Activated CD4-positive, alpha-beta T cell treated with anti-CD3 and anti-CD28 coated beads, Interleukin-10, Interleukin-2, amounts not matched to agents 100 ng/mL and 50 ng/mL, durations not matched to agents 16 hours and 8 hours (primary cell): ENCODE measurements around the gene SLC16A12.

ENCODE experiments used
- DNase-seq: peaks from one replicate; pipeline ENCODE4 v3.0.0-alpha.2; 2020

SLC16A12 gene

DNA sequence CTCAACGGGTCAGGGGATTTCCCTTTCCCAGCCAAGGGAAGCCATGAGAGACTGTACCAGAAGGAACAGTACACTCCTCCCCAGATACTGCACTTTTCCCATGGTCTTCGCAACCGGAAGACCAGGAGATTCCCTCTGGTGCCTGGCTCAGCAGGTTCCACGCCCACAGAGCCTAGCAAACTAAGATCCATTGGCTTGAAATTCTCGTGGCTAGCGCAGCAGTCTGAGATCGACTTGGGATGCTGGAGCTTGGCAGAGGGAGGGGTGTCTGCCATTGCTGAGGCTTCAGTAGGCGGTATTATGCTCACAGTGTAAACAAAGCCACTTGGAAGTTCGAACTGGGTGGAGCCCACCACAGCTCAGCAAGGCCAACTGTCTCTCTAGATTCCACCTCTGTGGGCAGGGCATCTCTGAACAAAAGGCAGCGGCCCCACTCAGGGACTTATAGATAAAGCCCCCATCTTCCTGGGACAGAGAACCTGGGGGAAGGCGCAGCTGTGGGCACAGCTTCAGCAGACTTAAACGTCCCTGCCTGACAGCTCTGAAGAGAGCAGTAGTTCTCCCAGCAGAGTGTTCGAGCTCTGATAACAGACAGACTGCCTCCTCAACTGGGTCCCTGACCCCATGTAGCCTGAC is 29.6 kb downstream of the SLC16A12 start:
- no peak for DNase-seq

DNA sequence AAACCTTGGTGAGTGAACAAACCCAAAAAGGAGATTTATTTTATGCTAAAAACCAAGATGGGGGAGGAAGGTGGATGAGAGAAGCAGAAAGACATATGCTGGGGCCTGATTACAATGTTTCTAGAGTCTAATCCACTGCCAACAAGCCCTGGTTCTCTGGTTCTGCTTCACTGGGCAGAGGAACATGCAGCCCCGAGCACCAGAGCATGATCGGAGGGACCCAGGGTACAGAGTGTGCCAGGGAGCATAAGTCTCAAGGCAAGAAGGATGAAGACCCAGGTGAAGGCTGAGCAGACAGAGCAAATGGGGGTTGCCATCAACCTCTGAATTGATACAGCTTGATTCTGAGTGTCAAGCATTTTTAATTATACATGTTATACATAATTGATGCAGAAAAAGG is 30.7 kb downstream of the SLC16A12 start:
- no peak for DNase-seq

DNA sequence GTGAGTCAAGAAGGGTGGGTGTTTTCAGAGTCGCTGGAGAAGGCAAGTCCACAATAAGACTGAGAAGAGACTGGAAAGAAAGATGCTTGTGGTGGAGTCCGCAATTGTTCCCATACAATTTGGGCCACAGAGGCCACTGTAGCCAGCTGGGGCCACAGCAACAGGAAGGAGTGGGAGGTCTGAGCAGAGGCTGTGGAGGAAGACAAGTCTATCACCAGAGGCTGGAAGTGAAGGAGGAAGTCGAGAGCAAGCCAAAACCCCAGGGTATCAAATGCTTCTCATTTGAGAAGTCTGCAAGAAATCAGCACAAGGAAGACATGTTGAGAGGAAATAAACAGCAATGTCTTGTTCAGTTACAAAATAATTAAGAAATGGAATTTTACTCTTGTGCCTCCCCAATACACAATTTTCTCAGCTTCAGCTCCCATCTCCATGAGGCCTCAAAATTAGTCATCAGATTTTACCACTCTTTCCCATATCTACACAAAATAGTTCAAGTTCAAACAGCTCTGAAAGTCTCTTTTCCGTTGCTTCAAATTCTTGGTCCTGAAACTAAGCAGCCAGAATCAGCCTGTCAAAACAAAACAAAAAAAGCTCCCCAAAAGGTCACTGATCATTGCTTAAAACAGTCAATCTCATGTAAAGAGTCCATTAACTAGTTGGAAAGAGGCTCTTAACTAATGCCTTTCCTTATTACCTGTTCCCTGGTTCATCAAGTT is 31.6 kb downstream of the SLC16A12 start:
- no peak for DNase-seq

DNA sequence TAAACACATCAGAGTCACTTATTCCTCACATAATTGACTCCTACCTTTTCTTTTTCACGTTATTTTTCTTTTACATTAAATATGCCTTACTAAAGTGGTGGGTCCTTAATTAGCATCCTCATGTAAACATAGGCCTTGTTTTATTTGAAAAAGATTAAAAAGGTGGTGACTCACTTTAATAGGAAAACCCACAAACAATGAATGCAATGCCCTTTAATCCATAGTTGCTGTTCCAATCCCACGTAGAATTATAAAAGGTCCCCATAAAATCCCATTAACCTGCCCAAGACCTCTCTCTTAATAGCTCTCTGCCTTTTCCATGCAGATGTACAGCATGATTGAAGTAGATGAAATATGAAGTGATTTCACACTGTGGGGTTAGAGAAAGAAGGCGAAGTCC is 32.2 kb downstream of the SLC16A12 start:
- no peak for DNase-seq

DNA sequence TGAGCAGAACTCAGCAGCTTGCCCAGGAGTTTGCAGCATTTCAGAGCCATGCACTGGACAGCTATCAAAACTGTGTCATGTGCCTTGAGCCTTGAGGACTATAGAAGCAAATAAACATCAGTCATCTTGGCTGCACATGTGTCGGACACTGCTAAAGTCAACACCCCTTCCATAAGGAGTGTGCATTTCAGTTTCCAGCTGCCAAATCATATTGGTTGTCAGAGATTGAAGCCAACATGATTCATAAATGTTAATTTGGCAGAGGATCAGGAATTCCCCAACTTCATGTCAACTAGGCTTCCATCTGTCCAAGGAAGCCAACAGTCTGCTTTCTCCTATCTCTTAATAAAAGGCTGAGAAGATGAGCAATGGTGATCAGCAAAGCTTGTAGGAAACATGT is 32.8 kb downstream of the SLC16A12 start:
- no peak for DNase-seq

DNA sequence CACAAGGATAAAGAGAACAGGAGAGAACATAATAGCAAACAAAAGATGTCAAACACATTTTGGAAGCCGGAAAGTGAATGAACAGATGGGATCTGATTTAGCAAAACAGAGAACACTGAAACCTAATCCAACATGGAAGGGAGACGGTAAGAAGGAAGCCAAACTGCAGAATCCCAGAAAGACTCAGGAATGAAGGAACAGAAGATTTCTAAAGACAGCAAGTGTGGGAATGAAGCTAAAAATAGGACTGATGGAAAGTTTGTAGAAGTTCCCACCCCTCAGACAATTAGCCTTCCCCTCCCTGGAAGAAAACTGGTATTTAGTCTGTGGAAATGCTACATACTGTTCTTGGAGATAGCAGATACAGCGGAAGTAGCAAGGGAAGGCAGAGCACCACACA is 40.8 kb downstream of the SLC16A12 start:
- DNase-seq = no peak

DNA sequence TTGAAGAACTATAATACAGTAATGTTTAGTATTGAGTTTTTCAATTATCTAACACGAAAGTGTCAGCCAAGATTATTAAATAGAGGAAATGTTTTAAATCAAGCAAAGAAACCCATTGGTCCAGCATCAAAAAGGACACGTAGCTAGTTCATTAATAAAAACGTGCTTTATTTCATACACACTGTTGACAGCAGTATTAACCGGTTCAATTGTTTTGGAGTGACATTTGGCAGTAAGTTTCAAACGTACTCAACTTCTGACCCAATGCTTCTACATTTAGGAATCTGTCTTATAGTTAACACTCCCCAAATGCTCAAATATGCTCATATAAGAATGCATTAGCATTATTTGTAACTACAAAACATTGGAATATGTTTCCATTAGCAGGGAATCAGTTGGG is 41.3 kb downstream of the SLC16A12 start:
- no peak for DNase-seq

DNA sequence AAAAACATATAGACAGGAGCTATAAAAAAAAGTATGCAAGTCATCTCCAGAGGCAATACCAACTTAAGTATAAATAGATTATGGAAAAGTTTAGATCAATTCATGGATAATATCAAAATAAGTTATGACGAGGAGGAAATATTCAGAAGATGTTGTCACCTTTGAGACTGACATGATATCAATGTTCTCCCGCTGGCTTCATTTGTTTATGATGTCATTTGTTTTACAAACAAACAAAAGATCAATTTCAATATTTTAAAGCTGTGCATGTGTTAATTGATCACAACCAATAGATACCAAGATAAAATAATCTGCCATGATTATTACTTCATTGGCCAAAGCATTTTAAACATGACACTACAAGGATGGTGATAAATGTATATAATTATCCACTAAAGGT is 43.5 kb downstream of the SLC16A12 start:
- DNase-seq = no peak

DNA sequence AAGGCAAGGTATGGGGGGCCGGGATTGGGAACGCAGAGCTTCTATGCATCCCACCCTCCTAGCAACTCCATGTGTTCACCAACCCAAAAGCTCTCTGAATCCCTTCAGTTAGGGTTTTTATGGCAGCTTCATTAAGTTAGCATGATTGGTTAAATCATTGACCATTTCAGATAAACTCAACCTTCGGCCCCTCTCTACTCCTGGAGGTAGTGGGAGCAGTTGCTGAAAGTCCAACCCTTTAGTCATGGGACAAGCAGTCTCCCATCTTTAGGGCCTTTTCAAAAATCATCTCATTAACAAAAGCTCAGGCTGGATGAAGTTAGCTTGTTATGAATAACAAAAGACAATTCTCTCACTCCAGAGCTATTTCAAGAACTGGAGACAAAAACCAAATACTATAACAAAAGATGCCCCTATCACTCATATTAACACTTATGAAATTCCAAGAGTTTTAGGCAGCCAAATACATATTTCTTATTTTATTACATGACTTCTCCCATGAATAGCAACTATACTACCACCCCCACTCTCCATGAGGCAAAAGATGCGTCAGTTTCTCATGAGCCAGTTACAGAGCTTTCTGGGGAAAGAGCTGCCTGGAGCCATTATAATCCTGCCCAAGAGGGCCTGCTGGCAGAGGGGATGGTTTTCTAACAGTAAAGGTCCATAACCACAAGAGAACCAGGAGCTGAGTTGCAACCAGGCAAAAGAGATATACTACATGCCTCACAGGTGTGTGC is 44.6 kb downstream of the SLC16A12 start:
- DNase-seq = no peak

DNA sequence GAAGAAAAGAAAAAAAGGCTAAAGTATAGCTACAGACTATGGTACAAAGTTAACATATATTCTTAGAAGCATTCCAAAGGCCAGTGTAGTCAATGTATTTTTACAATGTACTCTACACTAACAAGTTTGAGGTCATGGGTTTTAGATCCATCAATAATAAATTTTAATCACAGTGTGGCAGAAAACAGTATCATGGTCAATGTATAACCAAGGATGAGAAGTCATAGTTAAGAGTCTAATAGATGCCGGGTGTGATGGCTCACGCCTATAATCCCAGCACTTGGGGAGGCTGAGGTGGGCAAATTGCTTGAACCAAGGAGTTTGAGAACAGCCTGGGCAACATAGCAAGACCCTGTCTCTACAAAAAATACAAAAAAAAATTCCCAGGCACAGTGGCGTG is 53.1 kb downstream of the SLC16A12 start:
- DNase-seq = no peak

DNA sequence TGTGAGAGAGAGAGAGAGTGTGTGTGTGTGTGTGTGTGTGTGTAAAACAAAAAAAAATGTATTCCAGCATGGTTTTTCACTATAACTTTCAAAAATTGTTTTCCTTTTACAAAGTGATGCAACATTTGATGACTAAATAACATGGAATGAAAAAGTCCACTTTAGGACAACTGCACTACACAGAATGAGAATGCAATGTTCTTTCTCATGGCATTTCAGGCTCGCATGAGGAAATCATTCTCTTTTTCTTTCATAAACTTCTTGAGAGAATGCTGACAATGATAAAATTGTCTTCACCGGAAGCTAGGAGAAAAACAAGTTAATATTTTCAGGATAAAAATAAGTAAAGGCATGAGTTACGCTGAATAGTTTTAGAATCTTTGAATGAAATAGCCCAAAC is 53.7 kb downstream of the SLC16A12 start:
- no peak for DNase-seq

DNA sequence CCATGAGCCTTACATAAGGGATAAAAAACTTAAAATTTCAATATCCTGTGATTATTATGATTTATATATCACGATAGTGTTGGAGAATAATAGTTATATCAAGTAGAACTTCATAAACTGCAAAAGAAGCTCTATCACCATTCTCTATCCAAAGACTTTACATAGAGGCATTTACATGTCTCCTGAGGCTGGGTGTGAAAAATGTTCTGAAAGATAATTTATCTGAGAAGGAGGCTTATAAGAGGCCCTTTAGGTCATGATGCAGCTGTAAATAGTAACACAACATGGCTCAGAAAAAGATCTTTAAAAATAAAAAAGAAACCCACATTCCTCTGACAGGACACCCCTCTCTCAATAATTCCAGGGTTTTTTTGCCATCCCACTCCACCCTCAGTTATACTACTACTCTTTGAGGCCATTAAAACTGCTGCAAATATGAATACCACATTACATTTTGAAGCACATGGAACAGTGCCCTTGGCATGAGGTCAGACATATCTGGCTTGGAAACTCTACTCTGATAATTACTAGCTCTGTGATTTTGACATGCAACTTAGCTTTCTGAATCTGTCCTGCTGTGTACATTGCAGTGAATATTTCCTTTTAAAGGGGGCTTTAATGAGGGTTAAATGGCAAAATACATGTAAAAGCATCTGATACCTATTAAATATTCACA is 55.5 kb downstream of the SLC16A12 start:
- DNase-seq = no peak

DNA sequence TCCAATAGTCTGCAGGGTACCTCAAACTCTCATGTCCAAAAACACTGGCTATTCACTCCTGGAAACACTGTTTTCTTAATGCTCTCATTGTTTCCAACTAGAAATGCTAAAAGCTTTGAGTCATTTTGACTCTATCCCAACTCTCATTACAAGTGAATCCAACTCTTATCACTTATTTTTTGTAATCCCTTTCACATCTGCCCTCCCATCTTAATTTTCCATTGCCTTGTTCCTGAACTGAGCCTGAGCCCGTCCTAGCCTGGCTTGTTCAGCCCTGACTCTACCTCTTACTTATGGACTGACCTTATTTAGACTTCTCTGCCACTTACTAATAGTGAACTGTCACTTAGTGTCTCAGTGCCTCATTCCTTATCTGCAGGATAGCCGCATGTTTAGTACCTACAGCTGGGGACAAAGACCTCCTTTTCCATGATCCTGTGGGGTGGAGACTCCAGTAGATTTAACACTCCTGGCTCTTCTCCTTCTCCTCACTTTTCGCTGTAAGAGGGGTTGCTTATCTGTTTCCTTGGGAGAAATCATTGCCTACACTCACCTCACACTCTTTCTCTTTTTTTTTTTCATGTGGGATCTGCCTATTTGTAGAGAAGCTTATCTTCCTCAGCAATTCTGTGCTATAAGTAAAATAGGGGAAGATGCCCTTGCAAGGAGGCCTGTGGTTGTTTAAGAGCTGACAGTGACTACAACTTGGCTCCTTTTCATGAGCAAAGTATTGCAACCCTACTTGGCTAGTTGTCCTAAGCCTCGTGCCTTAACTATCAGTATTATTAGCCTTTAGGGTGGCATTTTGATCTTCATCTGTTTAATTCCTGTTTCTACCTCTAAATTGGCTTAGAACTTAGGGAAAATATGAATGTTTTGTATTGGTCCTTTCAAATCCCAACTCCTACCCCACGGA is 56.4 kb downstream of the SLC16A12 start:
- no peak for DNase-seq

DNA sequence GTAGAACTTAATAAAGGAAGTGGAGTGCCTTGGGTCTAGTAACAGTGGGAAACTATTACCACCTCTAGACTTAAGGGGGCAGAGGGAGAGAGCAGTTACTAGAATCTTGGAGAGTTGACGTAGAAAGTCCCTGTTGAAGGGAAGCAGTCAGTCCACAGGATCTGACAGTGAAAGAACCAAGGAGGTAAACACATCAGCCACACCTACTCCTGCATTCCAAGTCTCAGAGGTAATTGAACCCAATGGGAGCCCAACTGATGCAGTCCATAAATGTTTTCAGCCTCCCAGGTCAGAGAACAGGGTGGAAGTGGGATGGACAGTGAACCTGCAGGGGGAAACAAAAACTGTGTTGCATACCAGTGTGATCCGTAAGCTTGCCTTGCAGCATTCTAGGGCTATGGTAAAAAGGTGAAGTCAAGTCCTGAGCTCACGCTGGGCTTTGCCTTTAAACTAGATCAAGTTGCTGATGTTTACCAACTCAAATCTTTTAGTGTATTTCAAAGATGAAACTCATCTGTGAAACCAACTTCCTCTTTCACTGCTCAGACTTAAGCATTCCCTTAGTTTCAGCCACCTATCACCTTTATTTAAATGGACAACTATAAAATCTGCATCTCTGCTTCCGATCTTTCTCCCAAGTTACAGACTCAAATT is 57.2 kb downstream of the SLC16A12 start:
- no peak for DNase-seq

DNA sequence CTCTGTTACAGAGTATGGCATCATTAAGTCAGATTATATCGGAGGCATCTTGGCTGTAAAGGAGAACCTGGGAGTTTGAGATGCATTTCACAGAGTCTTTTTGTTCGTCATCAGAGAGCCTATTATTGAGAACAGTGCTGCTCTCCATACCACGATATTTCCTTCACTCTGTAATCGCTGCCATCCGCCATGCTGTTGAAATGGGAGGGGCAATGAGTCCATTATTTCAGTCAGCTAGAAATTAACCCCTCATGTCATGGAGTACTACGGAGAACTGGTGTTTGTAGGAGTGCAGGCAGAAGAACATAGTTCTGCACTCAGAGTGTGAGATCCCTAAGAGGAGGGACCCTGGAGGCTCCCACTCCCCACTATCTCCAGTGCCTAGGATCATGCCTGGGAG is 59.2 kb downstream of the SLC16A12 start:
- DNase-seq = no peak

DNA sequence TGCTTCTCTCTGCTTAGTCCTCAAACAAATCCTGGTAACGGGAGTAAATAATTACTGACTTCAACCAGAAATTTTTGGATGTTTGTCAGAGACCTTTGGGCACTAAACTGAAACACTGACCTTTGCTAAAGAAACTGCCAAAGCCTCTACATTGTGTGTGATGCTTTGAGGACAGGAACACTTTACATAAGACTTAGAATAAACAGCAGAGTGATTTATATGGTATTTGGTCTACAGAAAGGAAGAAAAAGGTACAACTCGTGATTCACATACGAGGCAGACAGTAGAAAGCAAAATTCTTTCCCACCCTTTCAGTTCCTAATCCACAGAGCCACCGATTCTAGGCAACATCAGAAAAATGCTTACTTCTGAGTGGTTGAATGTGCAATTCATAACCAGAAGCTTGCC is 59.8 kb downstream of the SLC16A12 start:
- DNase-seq = no peak

DNA sequence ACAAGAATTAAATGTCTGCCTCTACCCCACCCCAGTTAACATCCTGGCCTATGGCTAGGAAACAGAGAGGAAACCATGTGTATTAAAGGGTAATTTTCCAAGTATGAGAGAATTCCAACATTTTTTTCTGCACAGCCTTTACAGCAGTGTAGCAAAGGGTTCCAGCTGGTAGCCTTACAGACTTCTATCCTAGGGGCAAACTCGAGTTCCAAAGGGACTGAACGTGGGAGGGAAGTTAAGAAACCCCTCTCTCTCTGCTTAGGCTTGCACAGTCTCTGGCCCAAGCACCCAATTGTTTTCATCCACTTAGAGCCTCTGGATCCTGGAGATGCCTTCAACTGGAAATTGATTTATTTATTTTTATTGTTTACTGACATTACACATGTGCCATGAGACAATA is 60.3 kb downstream of the SLC16A12 start:
- no peak for DNase-seq

DNA sequence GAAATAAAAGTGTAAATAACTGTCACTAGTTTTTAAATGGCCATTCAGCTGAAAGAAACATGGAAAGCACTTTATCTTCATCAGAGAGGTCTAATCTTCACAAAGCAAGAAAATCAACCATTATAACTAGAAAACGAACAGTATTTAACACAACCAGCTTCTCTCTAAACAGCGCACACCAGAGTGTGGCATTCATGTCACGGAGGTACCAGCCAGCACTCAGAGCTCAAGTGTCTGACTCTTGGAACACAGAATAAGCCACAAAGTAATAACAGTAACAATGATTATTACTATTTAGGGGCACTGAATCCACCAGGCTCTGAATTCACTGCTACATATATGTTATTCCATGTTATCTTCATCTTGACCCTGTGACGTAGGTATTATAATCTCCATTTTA is 60.9 kb downstream of the SLC16A12 start:
- DNase-seq = no peak

DNA sequence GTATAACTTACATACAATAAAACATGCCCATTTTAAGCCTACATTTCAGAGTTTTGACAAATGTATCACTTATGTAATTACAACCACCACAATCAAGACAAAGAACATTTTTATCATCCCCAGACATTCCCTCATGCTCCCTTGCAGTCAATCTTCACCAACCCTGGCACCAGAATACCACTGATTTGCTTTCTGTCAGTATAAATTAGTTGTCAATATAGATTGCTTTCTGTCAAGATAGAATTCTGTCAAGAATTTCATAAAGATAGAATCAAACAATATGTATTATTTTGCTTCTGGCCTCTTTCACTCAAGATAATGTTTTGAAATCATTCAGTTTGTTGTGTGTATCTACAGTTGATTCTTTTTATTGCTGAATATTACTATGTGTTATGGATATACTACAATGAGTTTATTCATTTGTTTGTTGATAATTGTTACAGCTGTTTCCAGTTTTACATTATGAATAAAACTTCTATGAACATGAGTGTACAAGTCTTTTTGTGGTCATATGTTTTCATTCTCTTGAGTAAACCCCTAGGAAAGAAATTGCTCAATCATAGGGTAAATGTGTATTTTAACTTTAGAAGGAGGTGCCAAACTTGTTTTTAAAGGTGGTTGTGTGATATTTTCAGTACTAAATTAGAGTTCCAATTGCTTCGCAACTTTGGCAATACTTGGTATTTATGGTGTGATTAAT is 64.1 kb downstream of the SLC16A12 start:
- DNase-seq = no peak

DNA sequence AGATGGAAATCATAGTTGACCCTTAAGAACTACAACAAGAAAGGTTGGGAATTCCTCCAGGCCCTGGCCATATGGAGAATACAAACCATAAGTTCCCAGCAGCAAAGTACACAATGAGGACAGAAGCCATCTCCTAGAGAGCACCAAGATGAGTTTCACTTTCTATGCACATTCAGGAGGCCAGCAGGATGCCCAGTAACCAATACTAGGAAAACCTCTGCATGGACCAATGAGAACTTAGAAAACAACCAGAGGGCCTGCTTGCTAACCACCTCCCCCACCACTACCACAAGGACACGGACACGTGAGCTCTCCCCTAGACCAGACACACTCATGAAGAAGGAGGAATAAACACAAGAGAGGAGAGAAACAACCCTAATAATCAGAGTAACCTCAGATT is 64.8 kb downstream of the SLC16A12 start:
- no peak for DNase-seq

DNA sequence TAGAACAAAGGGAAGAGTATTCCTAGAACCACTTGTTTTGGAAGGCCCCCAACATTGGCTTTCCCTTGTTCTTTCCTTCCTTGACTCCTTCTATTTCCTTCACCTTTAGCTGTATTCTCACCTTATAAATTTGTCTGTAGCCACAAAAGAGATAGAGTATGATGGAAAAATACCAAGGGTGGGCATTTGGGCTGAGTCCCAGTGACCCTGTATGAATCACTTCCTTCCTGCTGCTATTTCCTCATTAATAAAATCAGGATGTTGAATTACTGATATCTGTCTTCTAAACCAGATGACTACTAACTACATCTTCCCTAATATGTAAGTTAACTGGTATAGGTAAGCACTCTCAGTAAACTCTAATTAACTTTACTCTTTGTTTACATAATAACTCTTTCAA is 65.9 kb downstream of the SLC16A12 start:
- DNase-seq = no peak
